Type B pancreatic cell (in vitro differentiated cells): Measurements from ENCODE around the gene CPA2. TPM values are rescaled to one million over a fixed set of nuclear protein-coding genes. Genes with fewer than 3 reads are reported as not detected.
"Not testable (repeated sequence)": the region's sequence is repeated elsewhere in the genome, so short reads cannot be mapped to it uniquely, and the experiment has no call there.

ENCODE experiments used
- DNase-seq: peaks from one replicate; pipeline ENCODE4 v3.0.0; 2021; ENCODE audit warnings: mixed read lengths; ENCODE audit not compliant: unreplicated experiment; ENCODE audit errors: extremely low spot score
- H3K27ac Mint-ChIP-seq: 2 replicates; pipeline ENCODE4 v1.8.0; 2021; ENCODE audit warnings: mild to moderate bottlenecking, mixed read lengths
- H3K27me3 Mint-ChIP-seq: 2 replicates; pipeline ENCODE4 v1.8.0; 2021; ENCODE audit warnings: mixed read lengths
- H3K36me3 Mint-ChIP-seq: 2 replicates; pipeline ENCODE4 v1.8.0; 2021; ENCODE audit warnings: mixed read lengths
- H3K4me1 Mint-ChIP-seq: one replicate; pipeline ENCODE4 v1.8.0; 2021; ENCODE audit warnings: mixed read lengths; ENCODE audit not compliant: unreplicated experiment
- H3K4me3 Mint-ChIP-seq: 2 replicates; pipeline ENCODE4 v1.8.0; 2021; ENCODE audit warnings: mild to moderate bottlenecking, mixed read lengths
- H3K9me3 Mint-ChIP-seq: 2 replicates; pipeline ENCODE4 v1.8.0; 2021; ENCODE audit warnings: mixed read lengths
- CTCF ChIP-seq: fragments of 200-600 bp; sonication (generic); conservative IDR thresholded peaks from 2 replicates; pipeline ENCODE4 v1.5.0; 2021; ENCODE audit warnings: antibody characterized with exemption, mild to moderate bottlenecking
- total RNA-seq: library from RNA; stranded (reverse); gene quantifications from 2 replicates; pipeline ENCODE4 v1.2.1, GENCODE V29; 2021; ENCODE audit warnings: low replicate concordance

The CPA2 gene
- total RNA-seq, 1 donor from 2014 or later = 19.8 TPM

- DNase-seq = no peak
- no peak for TF ChIP-seq CTCF
- Mint-ChIP-seq H3K27ac (no peak overlapping the region), H3K4me1 (peaks cover 5% of the 10 kb centered on the region), H3K27me3 (no peaks in the 10 kb centered on the region), H3K4me3 (no peak overlapping the region), H3K9me3 (peaks cover 8% of the 10 kb centered on the region), H3K36me3 (peaks cover 7% of the 10 kb centered on the region)
Observed at GRCh38 chr7:130309986-130310385, 43.3 kb downstream of the CPA2 start.

GRCh38 chr7:130314305-130314704 is 47.6 kb downstream of the CPA2 start:
- H3K4me1 Mint-ChIP-seq = peaks cover 5% of the 10 kb centered on the region
- no peak for DNase-seq
- H3K27me3 Mint-ChIP-seq = no peaks in the 10 kb centered on the region
- no peak overlapping the region for H3K4me3 Mint-ChIP-seq
- peaks cover 11% of the 10 kb centered on the region for H3K36me3 Mint-ChIP-seq
- no peak for TF ChIP-seq CTCF
- peaks cover 12% of the 10 kb centered on the region for H3K9me3 Mint-ChIP-seq
- H3K27ac Mint-ChIP-seq = no peak overlapping the region

GRCh38 chr7:130319541-130319940 is 52.9 kb downstream of the CPA2 start:
- H3K4me3 Mint-ChIP-seq = no peak overlapping the region
- H3K9me3 Mint-ChIP-seq = peaks cover 12% of the 10 kb centered on the region
- no peak for TF ChIP-seq CTCF
- H3K4me1 Mint-ChIP-seq = peaks cover 13% of the 10 kb centered on the region
- peaks cover 4% of the 10 kb centered on the region for H3K36me3 Mint-ChIP-seq
- DNase-seq = no peak
- H3K27me3 Mint-ChIP-seq = no peaks in the 10 kb centered on the region
- H3K27ac Mint-ChIP-seq = no peak overlapping the region

GRCh38 chr7:130321542-130322229 is 55.0 kb downstream of the CPA2 start:
- H3K27ac Mint-ChIP-seq, H3K27me3 Mint-ChIP-seq, H3K36me3 Mint-ChIP-seq, H3K4me3 Mint-ChIP-seq, DNase-seq: not testable (repeated sequence)
- H3K4me1 Mint-ChIP-seq = peaks cover 13% of the 10 kb centered on the region
- peaks cover 17% of the 10 kb centered on the region for H3K9me3 Mint-ChIP-seq

- H3K36me3 Mint-ChIP-seq = peaks cover 7% of the 10 kb centered on the region
- H3K4me3 Mint-ChIP-seq = no peak overlapping the region
- DNase-seq = no peak
- no peak for TF ChIP-seq CTCF
- peak overlapping the region; percentile 41 for H3K27ac Mint-ChIP-seq
- H3K4me1 Mint-ChIP-seq = peaks cover 12% of the 10 kb centered on the region
- no peaks in the 10 kb centered on the region for H3K27me3 Mint-ChIP-seq
- peaks cover 17% of the 10 kb centered on the region for H3K9me3 Mint-ChIP-seq
Observed at GRCh38 chr7:130322615-130323014, 56.0 kb downstream of the CPA2 start.

GRCh38 chr7:130324306-130324943 is 57.8 kb downstream of the CPA2 start:
- TF ChIP-seq CTCF = no peak
- H3K27me3 Mint-ChIP-seq = no peaks in the 10 kb centered on the region

More at GRCh38 chr7:130324306-130324943, 57.8 kb downstream of the CPA2 start:
- H3K36me3 Mint-ChIP-seq = peaks cover 3% of the 10 kb centered on the region
- H3K27ac Mint-ChIP-seq = no peak overlapping the region
- H3K4me3 Mint-ChIP-seq = no peak overlapping the region
- peaks cover 13% of the 10 kb centered on the region for H3K9me3 Mint-ChIP-seq
- H3K4me1 Mint-ChIP-seq = peaks cover 10% of the 10 kb centered on the region
- no peak for DNase-seq
